NOMO-1 (cell line): ENCODE measurements around the gene HMX1.

ENCODE experiments used
- DNase-seq, 2 experiments: peaks; one replicate each; lab custom pipeline; 2025; ENCODE audit not compliant: unreplicated experiment in 2 of 2; lab: John Stamatoyannopoulos, UW

HMX1 gene

DNA sequence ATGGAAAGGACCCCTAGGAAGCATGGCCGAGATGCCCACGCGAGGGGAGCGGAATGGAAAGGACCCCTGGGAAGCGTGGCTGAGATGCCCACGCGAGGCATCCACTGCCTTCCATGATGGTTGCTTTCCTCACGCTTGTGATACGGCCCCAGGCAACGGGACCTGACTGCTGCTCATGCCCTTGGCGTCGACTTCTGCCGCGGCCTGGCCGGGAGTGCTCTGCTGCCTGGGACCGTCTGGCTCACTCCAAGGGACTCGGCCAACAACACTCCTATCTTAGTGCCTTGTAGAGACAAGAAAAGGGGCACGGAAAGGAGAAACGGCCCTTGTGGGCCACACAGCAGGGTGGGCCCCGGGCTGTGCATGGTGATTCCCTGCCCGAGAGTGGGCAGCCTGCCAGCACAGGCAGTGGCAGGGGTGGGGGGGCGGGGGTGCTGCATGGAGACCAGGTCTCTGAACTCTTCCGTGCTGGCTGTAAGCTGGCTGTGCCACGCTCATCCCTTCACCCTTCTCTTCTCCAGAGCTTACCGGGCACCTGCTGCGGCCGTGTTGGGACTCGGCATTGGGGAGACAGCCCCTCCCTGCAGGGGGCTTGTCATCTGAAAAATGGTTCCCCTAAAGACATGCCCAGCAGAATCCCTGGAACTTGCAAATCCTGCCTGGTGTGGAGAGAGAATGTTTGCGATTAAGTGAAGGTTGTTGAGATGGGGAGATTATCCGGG, 38.6 kb upstream of the HMX1 start:
- DNase-seq, result no peak

DNA sequence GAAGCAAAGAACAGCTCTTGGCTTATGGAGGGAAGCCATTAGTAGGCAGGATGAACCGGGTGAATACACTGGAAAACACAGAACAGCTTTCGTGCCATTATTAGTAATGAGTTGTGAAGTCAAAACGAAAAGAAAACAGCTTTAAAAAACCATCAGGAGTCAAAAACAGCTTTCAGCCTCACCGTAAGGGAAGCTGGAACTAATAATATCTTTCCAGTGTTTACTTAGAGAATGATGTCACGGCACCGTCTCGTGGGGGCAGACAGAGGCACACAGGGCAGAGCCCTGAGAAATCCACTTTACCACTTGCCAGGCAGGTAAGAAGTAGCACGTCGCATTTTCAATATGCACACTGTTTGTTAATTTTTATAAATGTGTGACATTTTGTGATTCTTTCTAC, 37.9 kb upstream of the HMX1 start:
- DNase-seq, result no peak

DNA sequence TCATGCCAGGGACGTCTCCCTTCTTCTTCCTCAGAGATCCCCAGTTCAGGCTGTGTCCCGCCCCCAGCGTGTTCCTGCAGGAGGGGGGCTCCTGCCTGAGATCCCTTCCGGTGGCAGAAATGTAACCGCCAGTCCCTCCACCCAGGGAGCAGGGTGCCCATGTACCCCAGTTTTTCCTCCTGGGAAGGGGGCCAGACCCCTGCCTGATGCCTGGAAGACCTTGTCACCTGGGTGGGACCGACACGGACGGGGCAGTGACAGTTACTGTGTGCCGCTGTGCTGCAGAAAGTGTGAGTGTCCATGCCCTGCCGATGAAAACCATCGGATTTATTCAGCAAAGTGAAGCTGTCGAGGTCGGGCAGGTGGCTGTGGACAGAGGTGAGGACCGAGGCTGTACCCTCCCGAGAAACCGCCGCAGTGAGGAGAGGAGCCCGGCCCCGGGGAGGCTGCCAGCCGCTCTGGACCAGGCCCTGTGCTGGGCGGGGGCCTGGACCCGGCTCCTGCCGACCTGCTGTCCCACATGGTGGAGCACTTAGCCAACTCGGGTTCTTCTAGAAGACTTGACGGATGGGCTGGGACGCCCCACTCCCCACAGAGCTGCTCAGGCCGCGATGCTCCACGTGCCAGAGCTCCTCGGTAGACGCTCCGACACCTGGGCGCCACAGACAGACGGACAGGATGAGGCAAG, 36.7 kb upstream of the HMX1 start:
- DNase-seq, result no peak

DNA sequence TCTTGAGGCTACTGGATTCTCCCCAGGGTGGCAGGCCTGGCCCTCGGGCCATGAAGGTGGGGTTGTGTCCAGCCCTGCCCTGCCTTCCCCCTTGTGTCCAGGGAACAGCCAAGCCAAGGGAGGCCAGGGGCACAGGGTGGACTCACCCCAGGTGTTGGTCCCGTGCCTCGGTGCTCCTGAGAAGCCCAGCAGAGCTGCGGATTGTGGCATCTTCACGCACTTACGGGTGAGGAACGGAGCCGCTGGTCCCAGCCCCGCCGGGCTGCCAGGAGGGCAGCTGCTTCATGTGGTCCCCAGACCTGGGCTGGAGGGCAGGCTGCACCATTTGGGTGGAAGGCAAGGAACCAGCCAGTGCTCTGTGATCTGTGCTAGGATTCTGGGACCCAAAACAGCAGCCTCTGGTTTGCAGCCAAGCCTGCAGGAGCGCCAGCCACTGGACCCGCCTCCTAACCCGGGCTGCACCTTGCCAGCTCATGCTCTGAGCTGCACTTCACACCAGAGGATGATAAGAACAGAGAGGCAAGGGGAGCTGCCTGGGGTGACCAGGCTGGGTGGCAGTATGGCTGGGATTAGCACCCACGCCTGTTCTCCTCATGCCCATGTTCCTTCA, 36.1 kb upstream of the HMX1 start:
- no peak for DNase-seq

DNA sequence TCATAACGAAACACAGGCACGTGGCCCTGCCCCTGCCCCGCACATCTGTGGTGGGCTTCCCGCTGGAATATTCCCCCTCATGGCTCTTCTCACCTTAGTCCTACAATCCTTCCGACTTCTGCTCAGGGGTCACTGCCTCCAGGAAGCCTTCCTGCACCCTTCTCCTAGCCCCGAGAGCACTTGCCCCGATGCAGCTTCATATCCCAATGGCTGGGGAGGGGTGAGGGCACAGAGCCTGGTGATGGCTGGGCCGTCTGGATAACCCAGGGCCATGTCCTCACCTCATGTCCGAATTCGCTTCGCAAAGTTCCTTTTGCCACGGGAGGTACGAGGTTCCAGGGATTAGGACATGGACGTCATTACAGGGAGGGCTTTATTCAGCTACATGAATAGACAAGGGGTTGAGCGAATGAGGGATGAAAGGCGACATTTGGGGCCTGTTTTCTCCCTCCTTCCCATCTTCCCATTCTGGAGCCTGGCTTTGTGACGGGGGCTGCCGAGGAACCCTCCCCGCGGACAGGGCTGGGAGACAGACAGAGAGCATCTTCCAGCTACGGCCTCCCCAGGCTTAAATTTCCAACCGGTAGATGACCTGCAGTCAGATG, 35.5 kb upstream of the HMX1 start:
- DNase-seq, result no peak

DNA sequence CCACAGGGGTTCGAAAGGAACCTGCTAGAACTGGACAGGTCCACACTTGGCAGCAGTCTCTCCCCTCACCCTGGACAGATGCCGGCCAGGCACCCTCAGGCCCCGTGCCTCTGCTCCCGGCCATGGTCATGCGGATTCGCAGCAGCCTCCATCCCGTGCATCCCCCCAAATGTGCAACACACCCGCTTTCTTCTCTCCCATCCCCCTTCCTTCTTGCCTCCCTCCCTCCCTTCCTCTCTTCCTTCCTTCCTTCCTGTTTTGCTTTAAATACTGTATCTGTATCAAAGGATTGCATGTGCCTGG, 35.0 kb upstream of the HMX1 start:
- no peak for DNase-seq

DNA sequence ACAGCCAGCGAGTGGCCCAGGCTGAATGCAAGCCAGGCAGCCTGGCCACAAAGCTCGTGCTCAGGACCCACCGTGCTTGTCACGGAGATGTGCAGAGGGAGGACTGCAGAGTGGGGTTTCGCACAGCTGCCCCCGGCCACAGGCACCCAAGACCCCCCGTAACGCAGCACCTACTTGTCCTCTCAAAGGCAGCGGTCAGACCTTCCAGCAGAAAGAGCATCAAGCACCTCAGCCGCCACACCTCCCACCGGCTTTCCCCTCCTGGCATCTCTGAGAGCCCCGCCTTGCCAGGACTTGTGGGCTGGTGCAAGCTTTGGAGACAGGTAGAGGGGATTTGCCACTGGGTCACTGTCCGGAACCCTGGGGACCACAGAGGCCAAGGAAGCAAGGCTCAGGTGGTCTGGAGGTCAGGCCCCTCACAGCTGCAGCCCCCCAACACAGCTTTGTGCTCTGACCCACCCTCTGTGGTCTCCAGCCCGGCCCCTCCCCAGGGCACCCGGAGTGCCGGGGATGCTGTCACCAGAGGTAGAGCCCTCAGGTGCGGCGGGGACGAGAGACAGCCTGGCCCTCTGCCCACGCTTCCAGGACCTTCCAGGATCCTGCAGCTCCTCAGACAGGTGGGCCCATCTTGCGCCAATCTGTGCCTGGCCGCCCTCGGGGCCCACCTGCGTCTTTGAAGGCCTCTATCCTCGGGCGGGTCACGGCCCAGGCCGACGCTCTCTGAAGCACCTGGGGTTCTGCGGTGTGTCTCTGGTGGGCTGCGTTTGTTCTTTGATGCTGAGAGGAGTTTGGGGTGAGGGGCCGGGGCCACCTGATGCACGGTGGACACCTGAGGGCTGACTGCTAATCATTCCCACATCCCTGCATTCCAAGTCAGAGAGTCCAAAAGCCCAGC, 34.4 kb upstream of the HMX1 start:
- no peak for DNase-seq

DNA sequence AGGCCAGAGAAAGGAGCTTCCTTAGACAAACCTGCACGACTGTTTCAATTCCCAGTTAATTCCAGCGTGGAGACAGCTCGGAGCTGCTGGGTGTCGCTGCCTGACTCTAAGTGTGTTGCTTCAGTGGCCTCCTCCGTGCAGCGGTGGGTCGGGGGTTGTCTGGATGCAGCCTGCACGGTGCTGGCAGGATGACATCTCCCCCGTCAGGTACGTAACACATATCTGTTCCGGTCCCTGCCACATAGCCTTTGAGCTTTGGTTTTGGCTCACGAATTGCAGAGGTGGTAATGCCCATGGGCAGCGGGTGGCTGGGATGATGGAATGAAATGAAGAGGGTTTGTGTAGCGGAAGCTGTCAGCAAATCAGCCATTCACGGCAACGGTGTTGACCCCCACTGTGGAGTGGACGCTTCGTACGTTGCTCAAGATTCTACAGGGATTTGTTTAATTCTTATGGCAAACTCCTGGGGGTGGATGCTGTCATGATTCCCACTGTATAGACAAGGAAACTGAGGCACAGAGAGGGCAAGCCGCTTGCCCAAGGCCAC, 33.7 kb upstream of the HMX1 start:
- no peak for DNase-seq

DNA sequence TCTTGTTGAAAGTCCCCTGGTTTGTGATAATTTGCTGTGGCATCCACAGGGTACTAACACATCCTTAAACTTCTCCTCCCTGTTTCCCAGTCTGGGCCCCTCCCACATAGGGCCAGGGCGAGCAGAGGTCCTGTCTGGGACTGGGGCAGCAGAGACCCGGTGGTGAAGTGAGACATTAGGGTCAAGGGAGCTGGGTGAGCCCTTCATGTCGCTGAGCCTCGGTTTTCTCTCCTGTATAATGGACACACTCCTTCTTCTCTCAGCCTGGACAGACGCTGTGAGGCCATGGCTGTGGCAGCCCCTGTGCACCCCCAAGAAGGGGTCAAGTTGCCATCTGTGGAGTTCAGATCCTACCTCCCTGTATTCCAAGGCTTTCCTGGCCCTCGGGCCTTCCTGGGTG, 33.0 kb upstream of the HMX1 start:
- no peak for DNase-seq

DNA sequence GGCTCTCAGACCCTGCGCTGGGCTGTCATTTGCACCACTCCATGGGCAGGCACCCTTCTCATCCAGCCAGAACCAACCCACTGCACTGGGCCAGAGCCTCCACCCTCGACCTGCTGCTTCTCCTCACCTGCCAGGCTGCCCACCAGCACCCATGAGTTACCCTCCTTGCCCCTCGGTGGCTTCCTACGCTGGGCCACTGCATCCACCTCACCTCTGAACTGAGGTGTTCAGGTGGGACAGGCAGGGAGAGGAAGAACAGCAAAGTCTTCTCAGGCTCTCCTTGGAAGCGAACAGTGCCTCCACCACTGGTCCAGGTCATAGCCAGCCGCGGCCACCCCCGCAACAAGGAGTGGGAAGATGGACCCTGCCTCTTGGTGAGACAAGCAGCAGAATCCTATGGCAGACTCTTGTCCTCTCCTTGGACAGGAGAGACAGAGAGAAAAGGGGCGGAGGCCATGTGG, 32.4 kb upstream of the HMX1 start:
- DNase-seq, result no peak

DNA sequence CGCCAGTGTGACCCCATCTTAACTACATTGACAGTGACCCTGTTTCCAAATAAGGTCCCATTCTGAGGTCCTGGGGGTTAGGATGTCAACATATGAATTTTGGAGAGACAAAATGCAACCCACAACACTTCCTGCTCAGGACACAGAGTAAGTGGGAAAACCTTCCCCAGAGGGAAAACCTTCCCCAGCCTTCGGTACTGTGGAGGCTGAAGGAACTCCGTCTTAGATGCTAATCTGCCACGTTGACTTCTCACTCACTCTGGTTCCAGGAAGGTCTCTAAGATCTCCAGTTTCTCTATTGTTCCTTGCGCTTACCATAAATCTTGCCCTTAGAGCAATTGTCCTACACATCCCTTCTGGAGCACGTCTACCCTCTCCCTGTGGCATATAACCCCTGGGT, 29.7 kb upstream of the HMX1 start:
- DNase-seq, result no peak

DNA sequence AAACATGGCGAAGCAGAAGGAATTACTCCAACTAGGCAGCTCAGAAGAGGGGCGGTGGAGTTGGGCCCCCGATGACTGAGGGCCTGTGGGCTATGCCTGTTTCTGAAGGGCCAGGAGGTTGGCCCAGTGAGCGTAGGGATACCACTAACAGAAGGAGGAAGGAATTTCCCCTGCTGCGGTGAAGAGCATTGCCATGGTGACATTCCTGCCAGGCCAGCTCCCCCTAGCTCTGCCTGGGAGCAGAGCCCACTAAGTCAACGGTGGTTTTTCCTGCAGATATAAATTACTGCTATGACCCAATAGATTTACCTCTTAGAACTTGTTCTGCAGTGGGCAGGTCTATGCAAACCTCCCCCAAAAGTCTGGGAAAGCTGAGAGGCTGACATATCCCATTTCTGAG, 28.9 kb upstream of the HMX1 start:
- DNase-seq, result no peak

DNA sequence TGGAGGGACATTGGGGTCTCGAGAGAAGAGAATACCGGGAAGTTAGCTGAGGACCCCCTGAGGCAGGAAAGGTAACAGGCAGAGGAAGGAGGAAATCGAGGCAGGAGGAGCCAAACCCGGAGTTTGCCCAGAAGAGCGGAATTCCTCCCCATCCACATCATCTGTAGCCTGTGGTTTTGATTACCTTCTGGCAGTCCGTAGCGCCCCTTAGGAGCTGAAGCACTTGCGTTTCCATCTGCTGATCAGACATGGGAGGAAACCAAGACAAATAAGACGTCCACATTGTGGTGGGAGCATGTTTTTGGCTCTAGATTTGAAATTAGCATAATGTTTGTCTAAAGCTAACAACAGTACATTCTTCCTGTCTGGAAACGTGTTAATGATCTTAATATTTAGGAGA, 26.8 kb upstream of the HMX1 start:
- DNase-seq, result no peak

DNA sequence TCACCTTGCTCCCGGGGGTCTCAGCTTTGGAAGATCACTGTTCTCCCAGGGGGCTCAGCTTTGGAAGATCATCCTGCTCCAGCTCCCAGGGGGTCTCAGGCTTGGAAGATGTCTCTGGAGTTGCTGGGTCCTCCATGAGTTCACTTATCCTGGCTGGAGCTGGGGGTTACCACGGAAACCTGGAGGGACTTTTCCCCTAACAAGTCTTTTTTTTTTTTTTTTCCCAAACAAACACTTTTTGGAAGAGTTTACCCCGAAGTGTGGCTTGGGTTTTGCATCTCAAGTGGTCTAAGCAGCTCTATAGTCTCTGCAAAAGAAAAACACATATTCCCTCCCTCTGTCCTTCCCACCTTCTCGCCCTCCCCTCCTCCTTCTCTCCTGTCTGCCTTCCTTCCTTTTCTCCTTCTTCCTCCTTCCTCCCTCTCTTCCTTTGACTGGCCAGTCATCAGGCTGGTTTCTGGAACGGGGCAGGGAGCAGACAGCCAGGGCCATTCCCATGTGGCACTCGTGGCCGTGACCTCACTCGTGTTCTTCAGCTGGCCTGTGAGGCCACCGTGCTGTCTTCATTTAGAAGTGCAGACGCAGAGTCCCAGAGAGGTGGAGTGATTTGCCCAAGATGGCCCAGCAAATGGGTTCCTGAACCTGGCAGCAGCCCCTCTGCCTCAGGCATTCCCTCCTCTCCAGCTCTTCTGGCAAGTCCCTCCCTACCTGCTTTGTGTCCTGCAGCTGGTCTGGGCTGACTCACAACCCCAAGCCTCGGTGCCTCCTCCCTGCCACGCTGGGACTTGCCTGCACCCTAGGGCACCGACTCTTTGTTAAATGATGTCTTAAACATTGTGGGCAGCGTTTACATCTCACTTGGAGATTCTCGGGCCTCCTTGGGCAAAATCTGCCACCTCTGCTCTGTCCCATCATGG, 25.9 kb upstream of the HMX1 start:
- DNase-seq, result no peak

DNA sequence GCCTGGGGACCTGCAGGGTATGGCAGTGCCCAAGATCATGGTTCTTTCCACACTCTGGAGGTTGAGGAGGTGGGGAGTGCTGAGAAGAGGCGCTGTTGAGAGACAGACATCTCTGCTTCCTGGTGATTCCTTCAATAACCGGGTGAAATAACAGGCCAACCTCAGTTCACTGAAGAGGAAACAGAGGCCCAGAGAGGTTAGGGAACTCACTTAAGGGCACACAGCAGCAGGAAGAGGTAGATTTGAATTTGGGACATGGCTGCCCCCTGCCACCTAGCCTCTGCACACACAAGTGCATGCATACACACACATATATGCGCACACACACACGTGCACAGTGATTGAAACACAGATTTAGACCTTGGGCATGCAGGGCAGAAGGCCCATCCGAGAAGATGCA, 24.9 kb upstream of the HMX1 start:
- no peak for DNase-seq

DNA sequence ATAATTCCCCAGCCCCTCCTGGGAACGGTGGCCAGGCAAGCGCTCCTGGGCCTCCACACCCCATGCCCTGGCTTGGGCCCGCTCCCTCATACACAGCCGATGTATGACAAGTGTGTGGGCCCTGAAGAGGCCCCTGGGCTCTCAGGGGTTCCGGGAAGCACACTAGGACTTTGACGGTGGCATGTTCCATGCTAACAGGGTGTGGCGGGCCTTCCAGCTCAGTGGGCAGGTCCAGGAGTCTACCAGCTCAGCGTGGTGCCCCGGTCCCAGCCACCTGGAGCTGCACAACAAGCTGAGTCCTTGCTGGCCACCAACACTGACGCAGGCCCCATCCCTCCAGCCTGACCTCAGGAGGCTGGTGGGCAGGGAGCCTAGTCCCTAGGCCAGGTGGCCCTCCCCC, 24.4 kb upstream of the HMX1 start:
- DNase-seq, result no peak

DNA sequence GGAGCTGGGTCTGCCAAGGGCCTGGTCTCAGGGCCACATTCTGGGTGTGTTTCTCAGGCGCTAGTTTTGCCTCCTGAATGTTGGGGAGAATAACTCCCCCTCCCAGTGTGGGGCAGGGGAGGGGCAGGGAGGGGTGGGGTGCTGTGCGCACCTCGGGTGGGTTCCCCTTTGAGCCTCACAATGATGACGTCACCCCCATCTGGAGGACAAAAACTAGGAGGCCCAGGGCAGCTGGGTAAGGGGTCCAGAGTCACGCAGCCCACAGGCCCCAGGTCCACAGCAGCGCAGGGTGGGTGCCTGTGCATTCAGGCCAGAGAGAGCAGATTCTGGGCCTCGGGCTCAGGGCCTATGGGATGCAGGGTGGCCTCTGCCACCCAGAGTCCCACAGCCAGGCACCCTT, 23.7 kb upstream of the HMX1 start:
- DNase-seq, result no peak

DNA sequence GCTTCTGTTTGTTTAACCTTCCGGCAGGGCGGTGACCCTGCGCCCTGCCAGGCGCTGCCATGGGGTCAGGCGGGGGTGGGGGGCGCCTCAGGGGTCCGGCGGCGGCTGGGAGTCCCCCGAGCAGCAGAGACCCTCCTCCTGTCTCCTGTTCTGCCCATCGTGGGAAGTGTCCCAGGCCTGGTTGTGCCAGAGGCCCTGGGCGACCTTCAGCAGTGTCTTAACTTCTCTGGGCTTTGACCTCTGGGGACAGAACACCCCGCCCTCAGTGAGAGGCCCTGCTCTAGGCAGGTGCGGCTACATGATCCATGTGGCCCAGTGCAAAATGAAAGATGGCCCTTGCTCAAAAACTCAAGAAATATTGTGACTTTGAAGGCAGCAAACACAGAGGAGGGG, 22.8 kb upstream of the HMX1 start:
- DNase-seq, result no peak

DNA sequence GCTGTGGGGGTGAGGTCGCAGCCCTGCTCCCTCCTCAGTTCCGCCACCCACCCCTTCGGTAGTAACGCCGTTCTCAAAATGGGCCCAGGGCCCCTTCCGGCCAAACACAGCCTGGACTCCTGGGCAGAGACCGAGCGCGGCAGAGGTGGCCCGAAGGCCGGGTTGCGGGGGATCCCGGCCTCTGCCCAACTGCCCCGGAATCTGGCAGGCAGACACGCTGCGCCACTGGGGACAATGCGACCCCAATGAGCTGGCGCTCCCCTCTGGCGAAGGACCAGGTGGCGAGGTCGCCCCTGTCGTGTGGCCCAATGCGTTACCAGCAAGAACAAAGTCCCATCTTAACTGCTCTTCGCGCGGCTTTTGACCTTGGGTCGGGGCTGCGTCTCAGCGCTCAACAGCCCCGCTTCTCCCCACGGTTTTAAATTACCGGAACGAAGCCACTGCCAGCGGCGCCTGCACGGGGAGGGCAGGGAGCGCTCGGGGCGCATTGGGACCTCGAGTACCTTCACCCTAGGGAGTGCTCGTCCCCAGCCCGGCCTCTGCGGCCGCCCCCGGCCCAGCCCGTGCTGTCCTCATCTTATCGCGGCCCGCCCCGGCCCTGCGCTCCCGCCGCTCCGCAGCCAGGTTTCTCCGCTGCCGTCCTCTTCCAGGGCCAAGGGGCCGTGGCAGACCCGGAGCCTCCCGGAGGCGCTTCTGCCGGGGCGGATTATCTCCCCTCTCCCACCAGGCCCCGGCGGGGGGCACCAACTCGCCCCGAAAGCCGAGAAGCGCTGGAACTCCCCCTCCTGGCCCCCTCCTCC, 22.2 kb upstream of the HMX1 start:
- no peak for DNase-seq
